Naive thymus-derived CD8-positive, alpha-beta T cell (primary cell): ENCODE measurements around the gene CCNY. TPM values are rescaled to one million over a fixed set of nuclear protein-coding genes. Genes with fewer than 3 reads are reported as not detected.
A peak's percentile ranks its signal among the peaks of the same experiment; 100 is the strongest.

Experiments used
- ATAC-seq, 2 donors: fragments of 150-1000 bp; cut with Tn5 transposase in 1 of 2; sonication (Bioruptor Pico), chemical (Tn5 transposase) in 1 of 2; 1 replicate in 1 of 2; 2 replicates in 1 of 2; pipeline ENCODE4 v1.10.0; 2021; ENCODE audit warnings: mild to moderate bottlenecking in 2 of 2, moderate library complexity in 2 of 2
- POLR2A ChIA-PET: fragments of 350-600 bp; sonication (Branson Sonifier 250); formaldehyde crosslinking; loops from one replicate; lab custom pipeline; 2021; ENCODE audit warnings: antibody characterized with exemption; lab: Charles Lee
- DNase-seq, 10 donors: peaks; one replicate each; pipeline versions ENCODE4 v3.0.0 to v3.0.0-alpha.2; 2020 to 2022
- H3K27ac Mint-ChIP-seq, 10 donors: one replicate each; pipeline ENCODE4 v1.8.0; 2020 to 2022; ENCODE audit warnings: mild to moderate bottlenecking in 10 of 10, mixed read lengths in 10 of 10, moderate library complexity in 4 of 10, inconsistent platforms in 1 of 10
- H3K27me3 Mint-ChIP-seq, 5 donors: one replicate each; pipeline ENCODE4 v1.8.0; 2021 to 2022; ENCODE audit warnings: mixed read lengths in 5 of 5
- H3K36me3 Mint-ChIP-seq, 3 donors: one replicate each; pipeline ENCODE4 v1.8.0; 2020 to 2022; ENCODE audit warnings: mixed read lengths in 3 of 3, mild to moderate bottlenecking in 2 of 3, inconsistent platforms in 1 of 3
- H3K4me1 Mint-ChIP-seq, 4 donors: one replicate each; pipeline ENCODE4 v1.8.0; 2021 to 2022; ENCODE audit warnings: mixed read lengths in 4 of 4
- H3K4me3 Mint-ChIP-seq, 10 donors: one replicate each; pipeline ENCODE4 v1.8.0; 2020 to 2022; ENCODE audit warnings: mild to moderate bottlenecking in 10 of 10, mixed read lengths in 10 of 10, moderate library complexity in 6 of 10, inconsistent platforms in 1 of 10
- H3K9me3 Mint-ChIP-seq, 9 donors: one replicate each; pipeline ENCODE4 v1.8.0; 2020 to 2022; ENCODE audit warnings: mixed read lengths in 9 of 9, mild to moderate bottlenecking in 3 of 9, inconsistent platforms in 1 of 9, moderate library complexity in 1 of 9
- polyA plus RNA-seq, 3 donors: library from polyadenylated mRNA; unstranded; fragments of 300-500 nt; fragmentation: Illumina TruSeq; gene quantifications; one replicate each; pipeline ENCODE4 v1.2.3, GENCODE V29; 2021
- total RNA-seq, 8 experiments: library from RNA in 2 of 8; stranded (reverse) in 2 of 8; gene quantifications; one replicate each; pipeline ENCODE4 v1.2.3 and lab custom pipeline; 2021 to 2026

Gene CCNY
- total and polyA plus RNA-seq, 5 experiments from 2014 or later, result 11.0 to 78.6 (median 25.5) TPM

GRCh38 chr10:35391153-35391953 is 55.0 kb downstream of the CCNY start:
- H3K4me3 Mint-ChIP-seq, result peak overlapping the region in 4 of 10 donors; percentile 3 to 48 (median 14)
- H3K36me3 Mint-ChIP-seq, result peaks cover 2 to 31% (median 17%) of the 10 kb centered on the region in 3 donors
- no peak for DNase-seq
- H3K9me3 Mint-ChIP-seq, result peaks cover 0 to 39% (median 19%) of the 10 kb centered on the region in 9 donors
- POLR2A ChIA-PET, result no interaction called here
- no peaks in the 10 kb centered on the region for H3K27me3 Mint-ChIP-seq
- no peak for ATAC-seq
- H3K27ac Mint-ChIP-seq, result peak overlapping the region in 2 of 10 donors; percentile 30 to 46
- H3K4me1 Mint-ChIP-seq, result peaks cover 49 to 86% (median 74%) of the 10 kb centered on the region in 4 donors

- Mint-ChIP-seq H3K9me3 (peaks cover 0 to 38% (median 19%) of the 10 kb centered on the region in 9 donors), H3K4me3 (peak overlapping the region in 3 of 10 donors; percentile 3 to 48 (median 10)), H3K27ac (peak overlapping the region in 1 of 10 donors; percentile 46), H3K36me3 (peaks cover 2 to 31% (median 17%) of the 10 kb centered on the region in 3 donors), H3K4me1 (peaks cover 49 to 86% (median 74%) of the 10 kb centered on the region in 4 donors), H3K27me3 (no peaks in the 10 kb centered on the region)
- DNase-seq, result no peak
- no peak for ATAC-seq
- POLR2A ChIA-PET, result no interaction called here
Observed at GRCh38 chr10:35391954-35392262, 55.6 kb downstream of the CCNY start.

GRCh38 chr10:35392482-35393228 is 56.3 kb downstream of the CCNY start:
- peaks cover 2 to 31% (median 17%) of the 10 kb centered on the region in 3 donors for H3K36me3 Mint-ChIP-seq
- POLR2A ChIA-PET, result interaction anchor here (0.6 kb wide), 1 partner anchor 227 kb away, joined by 3 read pairs; no protein-coding TSS in a partner anchor
- H3K27ac Mint-ChIP-seq, result peak overlapping the region in 3 of 10 donors; percentile 27 to 57 (median 46)
- H3K27me3 Mint-ChIP-seq, result no peaks in the 10 kb centered on the region
- peak overlapping the region in 4 of 10 donors; percentile 3 to 46 (median 20) for H3K4me3 Mint-ChIP-seq
- H3K4me1 Mint-ChIP-seq, result peaks cover 48 to 86% (median 75%) of the 10 kb centered on the region in 4 donors
- ATAC-seq (no peak), DNase-seq (no peak)
- H3K9me3 Mint-ChIP-seq, result peaks cover 0 to 33% (median 19%) of the 10 kb centered on the region in 9 donors

GRCh38 chr10:35394411-35394851 is 58.1 kb downstream of the CCNY start:
- Mint-ChIP-seq H3K9me3 (peaks cover 0 to 25% (median 15%) of the 10 kb centered on the region in 9 donors), H3K4me3 (no peak overlapping the region), H3K36me3 (peaks cover 2 to 22% (median 12%) of the 10 kb centered on the region in 3 donors), H3K27me3 (no peaks in the 10 kb centered on the region), H3K27ac (peak overlapping the region in 2 of 10 donors; percentile 24 to 32), H3K4me1 (peaks cover 53 to 91% (median 86%) of the 10 kb centered on the region in 4 donors)
- ATAC-seq (no peak), DNase-seq (no peak)
- POLR2A ChIA-PET, result no interaction called here

- DNase-seq, result no peak
- H3K4me3 Mint-ChIP-seq, result peak overlapping the region in 3 of 10 donors; percentile 9 to 57 (median 9)
- peaks cover 2 to 17% (median 8%) of the 10 kb centered on the region in 3 donors for H3K36me3 Mint-ChIP-seq
- no peak for ATAC-seq
- H3K27me3 Mint-ChIP-seq, result no peaks in the 10 kb centered on the region
- peaks cover 0 to 20% (median 15%) of the 10 kb centered on the region in 9 donors for H3K9me3 Mint-ChIP-seq
- H3K27ac Mint-ChIP-seq, result peak overlapping the region in 4 of 10 donors; percentile 35 to 95 (median 49)
- POLR2A ChIA-PET, result no interaction called here
- peaks cover 57 to 93% (median 89%) of the 10 kb centered on the region in 4 donors for H3K4me1 Mint-ChIP-seq
Observed at GRCh38 chr10:35394934-35395333, 58.6 kb downstream of the CCNY start.

GRCh38 chr10:35396560-35397434 is 60.5 kb downstream of the CCNY start:
- Mint-ChIP-seq H3K4me1 (peaks cover 53 to 81% (median 79%) of the 10 kb centered on the region in 4 donors), H3K9me3 (peaks cover 0 to 3% (median under 1%) of the 10 kb centered on the region in 9 donors), H3K27ac (peak overlapping the region in 5 of 10 donors; percentile 10 to 69 (median 63)), H3K36me3 (peaks cover under 1 to 2% (median 1%) of the 10 kb centered on the region in 3 donors), H3K4me3 (peak overlapping the region in 2 of 10 donors; percentile 17 to 63), H3K27me3 (no peaks in the 10 kb centered on the region)
- DNase-seq, result no peak
- POLR2A ChIA-PET, result interaction anchor here (1.3 kb wide), 1 partner anchor 10 kb away, joined by 3 read pairs; no protein-coding TSS in a partner anchor
- ATAC-seq, result no peak

GRCh38 chr10:35397953-35398352 is 61.6 kb downstream of the CCNY start:
- POLR2A ChIA-PET, result no interaction called here

GRCh38 chr10:35398355-35398754 is 62.0 kb downstream of the CCNY start:
- ATAC-seq (no peak), DNase-seq (no peak)
- Mint-ChIP-seq H3K36me3 (peaks cover 0 to 2% (median 0%) of the 10 kb centered on the region in 3 donors), H3K9me3 (no peaks in the 10 kb centered on the region), H3K4me3 (no peak overlapping the region), H3K27ac (peak overlapping the region in 3 of 10 donors; percentile 22 to 67 (median 55)), H3K4me1 (peaks cover 42 to 65% (median 64%) of the 10 kb centered on the region in 4 donors), H3K27me3 (no peaks in the 10 kb centered on the region)
- POLR2A ChIA-PET, result no interaction called here

More at GRCh38 chr10:35397953-35398352, 61.6 kb downstream of the CCNY start:
- Mint-ChIP-seq H3K27ac (peak overlapping the region in 5 of 10 donors; percentile 22 to 80 (median 66)), H3K36me3 (peaks cover 0 to 2% (median 0%) of the 10 kb centered on the region in 3 donors), H3K9me3 (peaks cover 0 to under 1% (median 0%) of the 10 kb centered on the region in 9 donors), H3K27me3 (no peaks in the 10 kb centered on the region), H3K4me1 (peaks cover 46 to 69% (median 68%) of the 10 kb centered on the region in 4 donors), H3K4me3 (no peak overlapping the region)
- no peak for DNase-seq
- no peak for ATAC-seq

- Mint-ChIP-seq H3K27me3 (no peaks in the 10 kb centered on the region), H3K4me1 (peaks cover 40 to 60% (median 58%) of the 10 kb centered on the region in 4 donors), H3K27ac (peak overlapping the region in 1 of 10 donors; percentile 18), H3K36me3 (peaks cover 0 to 2% (median 0%) of the 10 kb centered on the region in 3 donors), H3K4me3 (peak overlapping the region in 1 of 10 donors; percentile 12), H3K9me3 (no peaks in the 10 kb centered on the region)
- ATAC-seq, result no peak
- POLR2A ChIA-PET, result no interaction called here
- DNase-seq, result no peak
Observed at GRCh38 chr10:35398908-35399307, 62.6 kb downstream of the CCNY start.

- Mint-ChIP-seq H3K4me1 (peaks cover 35 to 54% (median 52%) of the 10 kb centered on the region in 4 donors), H3K9me3 (no peaks in the 10 kb centered on the region), H3K36me3 (peaks cover 0 to 2% (median 0%) of the 10 kb centered on the region in 3 donors), H3K27me3 (no peaks in the 10 kb centered on the region), H3K27ac (peak overlapping the region in 2 of 10 donors; percentile 10 to 71), H3K4me3 (peak overlapping the region in 2 of 10 donors; percentile 1 to 12)
- POLR2A ChIA-PET, result no interaction called here
- ATAC-seq, result no peak
- DNase-seq, result no peak
Observed at GRCh38 chr10:35399414-35400009, 63.2 kb downstream of the CCNY start.

GRCh38 chr10:35400595-35401268 is 64.4 kb downstream of the CCNY start:
- Mint-ChIP-seq H3K27me3 (no peaks in the 10 kb centered on the region), H3K4me1 (peaks cover 30 to 44% (median 42%) of the 10 kb centered on the region in 4 donors), H3K9me3 (no peaks in the 10 kb centered on the region), H3K36me3 (no peaks in the 10 kb centered on the region), H3K27ac (no peak overlapping the region), H3K4me3 (no peak overlapping the region)
- ATAC-seq (no peak), DNase-seq (no peak)
- POLR2A ChIA-PET, result no interaction called here
